Measurements from ENCODE around the gene RIPOR2. TPM values are rescaled to one million over a fixed set of nuclear protein-coding genes. Genes with fewer than 3 reads are reported as not detected.

RIPOR2 gene
- polyA plus RNA-seq, 3 donors from 2014 or later, result 262 to 392 (median 334) TPM

DNA sequence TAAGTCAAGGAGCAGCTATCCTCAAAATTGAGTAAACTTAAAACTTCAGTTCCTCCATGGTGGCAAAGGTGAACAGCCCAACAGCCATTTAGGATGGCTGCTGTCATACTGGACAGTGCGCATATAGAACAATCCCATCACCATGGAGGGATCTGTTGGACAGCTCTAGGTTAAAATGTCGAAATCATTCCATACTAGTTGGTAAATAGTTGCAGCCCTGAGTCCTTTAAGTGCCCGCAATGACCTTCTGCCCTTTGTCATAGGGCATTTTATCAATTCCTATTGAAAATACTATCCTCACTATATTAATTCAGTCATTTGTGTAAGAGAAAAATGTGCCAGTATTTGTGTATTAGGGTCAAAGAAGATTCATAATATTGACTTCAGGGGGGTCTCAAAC, 128.2 kb downstream of the RIPOR2 start:
- Mint-ChIP-seq H3K4me1 (peaks cover 2 to 11% of the 10 kb centered on the region in 2 donors), H3K27me3 (ENCODE audit: low read depth in 3 of 3) (peaks cover 3 to 17% (median 7%) of the 10 kb centered on the region in 3 donors), H3K36me3 (peaks cover 16 to 46% (median 18%) of the 10 kb centered on the region in 3 donors), H3K9me3 (no peaks in the 10 kb centered on the region), H3K27ac (peak overlapping the region in 4 of 6 donors; percentile 1 to 62 (median 32)), H3K4me3 (no peak overlapping the region)
- no peak for DNase-seq

DNA sequence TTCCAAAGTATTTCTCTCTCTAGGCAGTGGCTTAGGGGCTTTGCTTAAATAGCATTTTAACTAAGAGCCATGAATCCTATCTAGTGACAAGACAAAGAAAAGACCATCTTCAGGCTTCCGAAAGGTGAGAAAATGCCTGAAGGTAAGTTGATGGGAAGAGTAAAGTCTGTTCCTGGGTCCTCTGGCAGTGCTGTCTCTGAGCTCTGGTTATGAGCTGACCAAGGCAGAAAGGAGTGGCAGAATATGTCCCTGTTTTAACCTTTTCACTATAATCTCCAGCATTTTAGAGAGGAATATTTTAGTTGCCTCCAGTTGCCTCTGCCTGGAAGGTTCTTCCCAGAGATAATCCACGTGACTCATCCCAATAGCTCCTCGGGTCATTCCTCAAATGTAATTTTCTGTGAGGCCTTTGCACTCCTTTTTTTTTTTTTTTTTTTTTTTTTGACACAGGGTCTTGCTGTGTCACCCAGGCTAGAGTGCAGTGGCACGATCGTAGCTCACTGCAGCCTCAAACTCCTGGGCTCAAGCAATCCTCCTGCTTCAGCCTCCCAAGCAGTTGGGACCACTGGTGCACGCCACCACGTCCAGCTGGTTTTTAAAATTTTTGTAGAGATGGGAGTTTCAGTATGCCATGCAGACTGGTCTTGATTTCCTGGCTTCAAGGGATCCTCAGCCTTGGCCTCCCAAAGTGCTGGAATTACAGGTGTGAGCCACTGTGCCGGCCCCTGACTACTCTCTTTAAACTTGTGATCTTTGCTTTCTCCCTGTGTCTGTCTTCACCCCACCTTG, 133.3 kb downstream of the RIPOR2 start:
- H3K9me3 Mint-ChIP-seq, result no peaks in the 10 kb centered on the region
- peaks cover 2 to 26% (median 12%) of the 10 kb centered on the region in 3 donors for H3K27me3 Mint-ChIP-seq (ENCODE audit: low read depth in 3 of 3)
- peak overlapping the region in 1 of 5 donors; percentile 11 for H3K4me3 Mint-ChIP-seq
- peaks cover 12 to 33% (median 15%) of the 10 kb centered on the region in 3 donors for H3K36me3 Mint-ChIP-seq
- peaks cover under 1 to 2% of the 10 kb centered on the region in 2 donors for H3K4me1 Mint-ChIP-seq
- peak overlapping the region in 5 of 6 donors; percentile 67 to 83 (median 79) for H3K27ac Mint-ChIP-seq
- DNase-seq, result no peak

DNA sequence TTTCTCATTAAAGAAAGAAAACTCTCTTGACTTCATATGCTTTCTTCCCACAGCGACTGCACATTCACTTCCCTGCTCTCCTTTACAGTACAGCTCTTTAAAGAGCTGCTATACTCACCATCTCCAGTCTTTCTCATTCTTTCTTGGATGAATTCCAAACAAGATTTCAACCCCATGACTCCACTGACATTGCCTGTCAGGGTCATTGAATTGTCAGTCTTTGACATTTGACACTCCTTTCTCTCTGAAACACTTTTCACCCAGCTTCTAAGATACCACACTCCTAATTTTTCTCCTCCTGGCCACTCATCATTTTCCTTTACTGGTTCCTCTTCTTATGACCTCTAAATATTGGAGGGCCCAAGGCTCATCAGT, 136.2 kb downstream of the RIPOR2 start:
- Mint-ChIP-seq H3K4me1 (peaks cover 0 to 2% of the 10 kb centered on the region in 2 donors), H3K36me3 (peaks cover 8 to 12% (median 10%) of the 10 kb centered on the region in 3 donors), H3K9me3 (no peaks in the 10 kb centered on the region), H3K27me3 (ENCODE audit: low read depth in 3 of 3) (peaks cover 0 to 21% (median 6%) of the 10 kb centered on the region in 3 donors), H3K27ac (peak overlapping the region; percentile 40 to 78 (median 54)), H3K4me3 (no peak overlapping the region)
- DNase-seq, result no peak

DNA sequence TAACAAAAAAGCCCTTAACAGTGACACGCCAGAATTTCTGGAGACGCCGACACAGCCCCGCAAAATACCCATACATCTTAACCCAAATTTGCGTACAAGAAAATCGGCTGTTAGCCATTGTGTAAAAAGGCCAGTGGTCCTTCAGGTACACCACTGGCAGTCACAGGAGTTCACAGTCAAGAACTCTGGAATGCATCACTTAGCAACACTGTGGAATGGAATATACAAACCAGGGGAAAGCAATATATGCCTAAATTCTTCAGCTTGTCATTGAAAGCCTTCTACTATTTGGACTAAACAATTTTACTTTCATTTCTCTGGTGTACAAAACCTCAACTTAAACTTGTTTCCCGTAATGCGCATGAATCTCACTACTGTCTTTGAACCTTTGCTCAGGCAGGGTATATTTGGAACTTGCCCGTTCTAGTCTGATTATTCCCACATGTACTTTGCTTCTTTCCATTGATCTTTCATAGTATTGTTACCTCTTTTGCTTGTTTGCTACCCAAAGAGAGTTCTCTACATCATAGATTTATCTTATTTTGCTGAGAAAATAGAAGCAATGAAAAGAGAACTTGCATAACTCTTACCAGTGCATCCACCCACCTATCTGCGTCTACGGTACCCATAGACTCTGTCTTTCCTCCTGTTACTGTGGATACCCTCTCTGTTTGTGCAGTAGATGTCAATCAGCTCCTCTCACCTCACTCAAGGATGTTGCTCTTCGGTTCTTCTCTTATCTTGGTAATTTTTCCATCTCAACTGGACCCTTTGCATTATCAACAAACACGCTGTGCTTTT, 136.8 kb downstream of the RIPOR2 start, which contains the start of gene ARMH2:
ARMH2 (minus strand) TSS at position 178 of the 801 bp plus-strand sequence; CDS start at position 118, 60 bp downstream.
- peaks cover 0 to 2% of the 10 kb centered on the region in 2 donors for H3K4me1 Mint-ChIP-seq
- DNase-seq, result no peak
- H3K36me3 Mint-ChIP-seq, result peaks cover 8 to 11% (median 10%) of the 10 kb centered on the region in 3 donors
- H3K27ac Mint-ChIP-seq, result peak within 1 kb of the TSS; percentile 45 to 78 (median 56)
- no peaks in the 10 kb centered on the region for H3K9me3 Mint-ChIP-seq
- H3K4me3 Mint-ChIP-seq, result no peak within 1 kb of the TSS
- H3K27me3 Mint-ChIP-seq (ENCODE audit: low read depth in 3 of 3), result peaks cover 0 to 23% (median 6%) of the 10 kb centered on the region in 3 donors

DNA sequence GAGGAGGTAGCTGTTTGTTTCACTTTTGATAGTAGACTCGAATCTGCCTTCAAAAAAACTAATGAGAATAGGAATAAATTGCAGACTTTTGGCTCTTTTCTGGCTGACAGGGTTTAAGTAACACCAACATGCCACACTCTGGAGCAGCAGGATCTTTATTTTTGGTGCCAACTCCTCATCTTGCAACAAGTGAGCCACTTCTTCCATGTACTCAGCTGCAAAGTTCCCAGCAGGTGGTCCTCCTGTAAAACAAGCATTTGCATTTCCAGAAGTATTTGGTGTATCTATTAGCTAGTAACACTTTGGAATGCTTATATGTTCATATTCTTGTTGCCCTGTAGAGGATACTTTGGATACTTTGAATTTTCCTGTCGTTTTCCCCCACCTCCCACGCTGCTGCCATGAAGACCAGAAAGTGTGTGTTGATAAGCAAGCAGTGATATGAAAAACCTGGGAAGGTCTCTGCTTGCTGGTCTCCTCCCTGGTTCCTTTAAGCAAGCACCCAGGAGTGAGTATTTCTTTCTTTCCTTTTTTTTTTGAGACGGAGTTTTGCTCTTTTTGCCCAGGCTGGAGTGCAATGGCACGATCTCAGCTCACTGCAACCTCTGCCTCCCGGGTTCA, 138.1 kb downstream of the RIPOR2 start:
- Mint-ChIP-seq H3K36me3 (peaks cover 0 to 10% (median 4%) of the 10 kb centered on the region in 3 donors), H3K4me1 (peaks cover 0 to 2% of the 10 kb centered on the region in 2 donors), H3K9me3 (no peaks in the 10 kb centered on the region), H3K27me3 (ENCODE audit: low read depth in 3 of 3) (peaks cover 0 to 20% (median 7%) of the 10 kb centered on the region in 3 donors), H3K4me3 (no peak overlapping the region), H3K27ac (peak overlapping the region in 2 of 6 donors; percentile 55 to 72)
- DNase-seq, result no peak

DNA sequence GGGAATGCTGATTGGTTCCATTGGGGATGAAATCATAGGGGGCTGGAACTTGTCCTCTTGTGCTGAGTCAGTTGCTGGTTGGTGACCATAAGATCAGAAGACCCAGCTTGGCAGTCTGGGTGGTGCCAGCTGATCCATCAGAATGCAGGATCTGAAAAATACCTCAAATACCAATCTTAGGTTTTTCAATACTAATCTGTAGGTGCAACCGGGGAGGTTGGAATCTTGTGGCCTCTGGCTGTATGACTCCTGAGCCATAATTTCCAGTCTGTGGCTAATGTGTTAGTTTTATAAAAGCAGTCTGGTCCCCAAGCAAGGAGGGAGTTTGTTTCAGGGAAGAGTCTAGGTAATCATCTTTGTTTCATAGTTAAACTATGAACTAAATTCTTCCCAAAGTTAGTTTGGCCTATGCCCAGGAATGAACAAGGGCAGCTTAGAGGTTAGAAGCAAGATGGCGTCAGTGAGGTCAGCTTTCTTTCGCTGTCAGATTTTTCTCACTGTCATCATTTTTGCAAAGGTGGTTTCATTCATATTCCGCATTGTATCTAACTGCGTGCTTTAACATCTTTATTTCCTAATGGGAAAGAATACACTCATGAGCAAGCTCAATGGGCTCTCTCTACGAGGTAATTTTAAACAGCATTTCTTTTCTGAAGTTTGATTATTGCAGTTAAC, 139.0 kb downstream of the RIPOR2 start:
- H3K9me3 Mint-ChIP-seq, result no peaks in the 10 kb centered on the region
- DNase-seq, result no peak
- peak overlapping the region in 2 of 6 donors; percentile 46 to 51 for H3K27ac Mint-ChIP-seq

DNA sequence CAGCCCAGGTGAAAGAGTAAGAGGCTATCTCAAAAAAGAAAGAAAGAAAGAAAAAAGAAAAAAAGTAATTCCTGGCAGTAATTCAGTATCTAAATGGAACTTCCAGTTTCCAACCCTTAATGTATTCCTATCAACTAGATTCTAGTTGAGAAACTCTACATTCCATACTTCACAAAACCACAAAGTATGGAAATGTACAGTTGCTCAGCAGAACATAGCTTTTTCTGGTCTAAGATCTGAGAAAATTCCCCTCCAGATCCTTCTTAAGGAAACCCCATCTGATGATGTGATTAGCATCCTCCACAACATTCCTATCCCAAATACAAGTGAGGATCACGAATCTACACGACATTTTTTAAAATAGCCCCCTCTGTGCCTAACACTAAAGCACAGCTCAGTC, 140.7 kb downstream of the RIPOR2 start:
- Mint-ChIP-seq H3K9me3 (no peaks in the 10 kb centered on the region), H3K27ac (peak overlapping the region in 1 of 6 donors; percentile 22), H3K4me1 (peaks cover 0 to 2% of the 10 kb centered on the region in 2 donors), H3K36me3 (peaks cover 0 to 10% (median 0%) of the 10 kb centered on the region in 3 donors), H3K27me3 (ENCODE audit: low read depth in 3 of 3) (peaks cover 0 to 10% (median 10%) of the 10 kb centered on the region in 3 donors), H3K4me3 (no peak overlapping the region)
- DNase-seq, result no peak

More for the DNA sequence above, 139.0 kb downstream of the RIPOR2 start:
- Mint-ChIP-seq H3K4me1 (peaks cover 0 to 2% of the 10 kb centered on the region in 2 donors), H3K4me3 (no peak overlapping the region), H3K27me3 (ENCODE audit: low read depth in 3 of 3) (peaks cover 0 to 12% (median 8%) of the 10 kb centered on the region in 3 donors), H3K36me3 (peaks cover 0 to 10% (median 4%) of the 10 kb centered on the region in 3 donors)

DNA sequence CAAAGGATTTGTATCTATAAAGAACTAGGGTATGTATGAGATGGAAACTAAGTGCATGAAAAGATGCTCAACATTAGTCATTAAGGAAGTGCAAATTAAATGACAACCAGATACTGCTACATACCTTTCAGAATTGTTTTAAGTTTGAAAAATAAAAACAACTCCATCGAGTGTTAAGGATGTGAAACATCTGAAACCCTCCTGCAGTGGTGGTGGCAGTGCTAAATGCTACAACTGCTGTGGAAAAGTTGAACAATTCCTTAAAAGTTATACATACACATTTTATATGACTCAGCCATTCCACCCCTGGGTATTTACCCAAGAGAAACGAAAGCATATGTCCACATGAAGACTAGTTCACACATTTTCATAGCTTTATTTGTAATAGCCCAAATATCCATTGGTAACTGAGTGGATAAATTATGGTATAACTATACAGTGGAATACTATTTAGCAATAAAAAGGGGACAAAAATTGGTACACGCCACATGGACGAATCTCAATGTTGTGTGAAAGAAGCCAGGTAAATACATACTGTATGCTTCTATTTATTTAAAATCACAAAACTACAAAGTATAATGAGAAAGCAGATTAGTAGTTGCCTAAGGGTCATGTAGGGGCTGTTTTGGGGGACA, 147.6 kb downstream of the RIPOR2 start:
- Mint-ChIP-seq H3K4me1 (no peaks in the 10 kb centered on the region), H3K9me3 (no peaks in the 10 kb centered on the region), H3K4me3 (no peak overlapping the region), H3K27ac (no peak overlapping the region), H3K27me3 (ENCODE audit: low read depth in 3 of 3) (peaks cover 0 to 5% (median 0%) of the 10 kb centered on the region in 3 donors), H3K36me3 (peaks cover 0 to 16% (median 14%) of the 10 kb centered on the region in 3 donors)
- DNase-seq, result no peak

DNA sequence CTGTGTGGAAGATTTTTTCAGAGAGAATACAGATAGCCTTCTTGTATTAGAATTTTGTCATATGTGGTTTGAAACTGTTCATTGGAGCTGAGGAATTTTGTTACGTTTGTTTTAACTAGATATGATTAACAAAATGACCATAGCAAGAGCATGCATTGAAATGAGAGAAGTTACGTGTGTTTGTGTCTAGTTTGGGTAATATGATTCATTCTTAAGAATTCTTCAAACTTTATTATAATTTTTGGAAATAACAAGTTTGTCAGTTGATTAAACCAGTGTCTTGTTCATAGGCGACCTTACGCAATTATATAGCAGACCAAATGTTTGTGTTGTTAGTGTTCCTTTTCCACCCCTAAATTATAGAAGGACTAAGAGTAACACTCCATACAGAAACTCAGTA, 155.6 kb downstream of the RIPOR2 start:
- no peak overlapping the region for H3K27ac Mint-ChIP-seq
- H3K27me3 Mint-ChIP-seq (ENCODE audit: low read depth in 3 of 3), result peaks cover 3 to 5% (median 4%) of the 10 kb centered on the region in 3 donors
- DNase-seq, result no peak
- H3K9me3 Mint-ChIP-seq, result no peaks in the 10 kb centered on the region
- H3K4me1 Mint-ChIP-seq, result peaks cover 13 to 24% of the 10 kb centered on the region in 2 donors
- peaks cover 0 to 8% (median 4%) of the 10 kb centered on the region in 3 donors for H3K36me3 Mint-ChIP-seq
- H3K4me3 Mint-ChIP-seq, result no peak overlapping the region

DNA sequence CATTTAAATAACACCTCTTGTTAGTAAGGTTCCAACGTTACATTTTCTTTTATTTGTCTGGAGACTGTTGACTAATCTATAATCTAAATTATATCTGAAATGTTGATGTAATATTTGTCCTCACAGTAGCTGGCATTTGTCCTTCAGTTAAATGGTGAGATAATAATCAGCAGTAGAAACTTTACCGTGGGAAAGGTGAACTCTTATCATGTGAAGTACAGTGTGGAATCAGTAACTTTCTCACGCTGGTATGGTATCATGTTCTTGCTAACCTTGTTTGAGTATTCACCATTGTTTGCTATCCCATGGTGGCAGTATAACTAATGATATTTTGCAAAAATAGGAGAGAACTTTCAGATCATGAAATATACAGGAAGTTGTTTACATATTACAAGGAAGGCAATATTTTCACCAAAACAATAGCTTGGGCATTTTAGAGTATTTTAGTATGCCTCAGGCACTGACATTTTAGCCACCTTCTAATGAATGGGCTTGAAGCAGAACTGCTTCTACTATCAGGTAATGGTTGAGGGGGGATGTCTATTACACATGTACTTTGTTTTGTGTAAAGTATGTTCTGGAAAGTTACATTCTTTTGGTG, 156.2 kb downstream of the RIPOR2 start:
- H3K27ac Mint-ChIP-seq, result no peak overlapping the region

DNA sequence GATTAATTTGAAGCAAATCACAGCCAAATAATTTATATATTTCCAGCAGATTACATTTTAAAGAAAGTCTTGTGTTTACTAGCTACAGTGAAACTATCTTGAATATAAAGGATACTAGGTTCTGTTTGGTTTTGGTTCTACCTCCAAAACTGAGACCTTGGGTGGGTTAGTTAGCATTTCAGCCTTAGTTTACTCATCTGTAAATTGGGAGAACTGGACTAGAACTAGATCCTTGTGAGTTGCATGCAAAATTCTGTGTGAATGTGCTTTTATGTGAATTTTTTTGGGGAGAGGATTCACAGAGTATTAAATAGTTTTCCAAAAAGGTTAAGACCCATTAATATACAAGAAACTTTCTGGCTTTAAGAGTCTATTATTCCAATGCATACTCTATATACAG, 156.9 kb downstream of the RIPOR2 start:
- H3K36me3 Mint-ChIP-seq, result peaks cover 0 to 8% (median 0%) of the 10 kb centered on the region in 3 donors
- no peak overlapping the region for H3K4me3 Mint-ChIP-seq
- H3K9me3 Mint-ChIP-seq, result no peaks in the 10 kb centered on the region
- H3K27me3 Mint-ChIP-seq (ENCODE audit: low read depth in 3 of 3), result peaks cover 10 to 13% (median 10%) of the 10 kb centered on the region in 3 donors
- DNase-seq, result no peak
- no peak overlapping the region for H3K27ac Mint-ChIP-seq
- peaks cover 18 to 34% of the 10 kb centered on the region in 2 donors for H3K4me1 Mint-ChIP-seq

More for the DNA sequence above, 156.2 kb downstream of the RIPOR2 start:
- H3K27me3 Mint-ChIP-seq (ENCODE audit: low read depth in 3 of 3), result peaks cover 10 to 11% (median 10%) of the 10 kb centered on the region in 3 donors
- peaks cover 0 to 8% (median 3%) of the 10 kb centered on the region in 3 donors for H3K36me3 Mint-ChIP-seq
- no peak overlapping the region for H3K4me3 Mint-ChIP-seq
- no peaks in the 10 kb centered on the region for H3K9me3 Mint-ChIP-seq
- peaks cover 14 to 27% of the 10 kb centered on the region in 2 donors for H3K4me1 Mint-ChIP-seq
- DNase-seq, result no peak

DNA sequence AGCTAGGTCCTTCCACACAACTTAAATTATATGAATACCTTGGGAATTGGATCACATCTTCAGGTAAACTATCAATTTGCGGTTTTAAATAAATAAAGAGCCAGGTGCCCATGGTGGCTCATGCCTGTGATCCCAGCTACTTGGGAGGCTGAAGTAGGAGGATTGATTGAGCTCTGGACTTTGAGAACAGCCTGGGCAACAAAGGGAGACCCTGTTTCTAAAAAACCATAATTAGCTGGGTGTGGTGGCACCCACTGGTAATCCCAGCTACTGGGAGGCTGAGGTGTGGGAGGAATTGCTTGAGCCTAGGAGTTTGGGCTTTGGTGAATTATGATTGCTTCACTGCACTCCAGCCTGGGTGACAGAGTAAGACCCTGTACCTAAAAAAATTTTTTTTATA, 157.6 kb downstream of the RIPOR2 start:
- Mint-ChIP-seq H3K27ac (no peak overlapping the region), H3K27me3 (ENCODE audit: low read depth in 3 of 3) (peaks cover 10 to 13% (median 10%) of the 10 kb centered on the region in 3 donors), H3K4me3 (no peak overlapping the region), H3K36me3 (peaks cover 0 to 8% (median 0%) of the 10 kb centered on the region in 3 donors), H3K9me3 (no peaks in the 10 kb centered on the region), H3K4me1 (peaks cover 19 to 37% of the 10 kb centered on the region in 2 donors)
- DNase-seq, result no peak

All from immature natural killer cell (primary cell).